KMS-11 (cell line): ENCODE measurements around the gene SCT.

ENCODE experiments used
- H2AFZ ChIP-seq: fragments of 200-600 bp; sonication (generic); 2 replicates; pipeline ENCODE4 v1.6.1; 2016; ENCODE audit warnings: antibody characterized with exemption, mixed run types, low read depth
- H3K27ac ChIP-seq: fragments of 200-600 bp; sonication (generic); 2 replicates; pipeline ENCODE4 v1.6.1; 2016; ENCODE audit warnings: mild to moderate bottlenecking, mixed run types
- H3K27me3 ChIP-seq: fragments of 200-600 bp; sonication (generic); 2 replicates; pipeline ENCODE4 v1.6.1; 2017; ENCODE audit warnings: mild to moderate bottlenecking, low read depth, mixed run types, moderate library complexity; ENCODE audit not compliant: insufficient read depth
- H3K36me3 ChIP-seq: fragments of 200-600 bp; sonication (generic); 2 replicates; pipeline ENCODE4 v1.6.1; 2017; ENCODE audit warnings: mild to moderate bottlenecking, mixed run types; ENCODE audit not compliant: insufficient read depth
- H3K4me1 ChIP-seq: fragments of 200-600 bp; sonication (generic); 2 replicates; pipeline ENCODE4 v1.6.1; 2016; ENCODE audit warnings: mild to moderate bottlenecking, low read depth, mixed run types; ENCODE audit not compliant: poor library complexity, severe bottlenecking
- H3K4me2 ChIP-seq: fragments of 200-600 bp; sonication (generic); 2 replicates; pipeline ENCODE4 v1.7.0; 2016; ENCODE audit warnings: mild to moderate bottlenecking, mixed run types
- H3K4me3 ChIP-seq: fragments of 200-600 bp; sonication (generic); IDR thresholded peaks from 2 replicates; pipeline ENCODE4 v1.6.1; 2017; ENCODE audit warnings: low read depth, low read length, mixed read lengths; ENCODE audit not compliant: insufficient read depth
- H3K79me2 ChIP-seq: fragments of 200-600 bp; sonication (generic); 2 replicates; pipeline ENCODE4 v1.6.1; 2016; ENCODE audit warnings: low read depth, mixed run types; ENCODE audit not compliant: insufficient read depth
- H3K9ac ChIP-seq: fragments of 200-600 bp; sonication (generic); 2 replicates; pipeline ENCODE4 v1.6.1; 2016; ENCODE audit warnings: mild to moderate bottlenecking, mixed run types
- H4K20me1 ChIP-seq: fragments of 200-600 bp; sonication (generic); 2 replicates; pipeline ENCODE4 v1.6.1; 2016; ENCODE audit warnings: mild to moderate bottlenecking, mixed run types; ENCODE audit not compliant: insufficient read depth
- TF ChIP-seq, protein P1 (sequence below): fragments of 200-600 bp; sonication (generic); conservative IDR thresholded peaks from 2 replicates; pipeline ENCODE4 v1.6.1; 2017; ENCODE audit warnings: low read depth, mild to moderate bottlenecking, antibody characterized with exemption, low read length, moderate library complexity, mixed read lengths

SCT gene

DNA sequence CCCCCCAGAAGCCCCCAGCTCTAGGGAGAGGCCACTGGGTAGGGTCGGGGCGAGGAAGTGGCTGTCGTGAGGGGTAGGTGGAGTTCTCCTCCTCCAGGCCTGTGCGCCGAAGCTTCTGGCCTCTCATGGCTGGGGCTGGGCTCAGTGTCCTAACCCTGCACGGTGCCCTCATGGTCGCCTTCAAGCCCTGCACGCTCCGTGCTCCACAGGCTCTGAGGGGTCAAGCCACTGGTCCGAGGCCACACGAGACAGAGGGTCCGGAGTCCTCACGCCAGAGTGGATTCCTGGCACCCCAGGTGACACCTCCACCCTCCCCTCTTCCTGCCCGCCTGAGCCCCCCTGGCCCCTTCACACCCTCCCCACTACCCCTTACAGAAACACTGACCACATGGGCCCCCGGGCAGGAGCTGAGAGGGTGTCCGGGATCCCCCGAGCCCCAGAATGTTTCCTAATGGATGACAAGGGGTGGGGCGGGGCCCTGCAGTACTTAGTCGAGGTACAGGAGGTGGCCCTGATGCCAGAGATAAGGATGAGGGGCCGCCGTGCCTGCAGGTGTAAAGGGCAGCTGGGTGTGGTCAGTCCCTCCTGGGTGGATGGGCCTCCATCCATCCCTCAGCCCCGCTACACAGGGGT, 1.2 kb downstream of the SCT start:
- H4K20me1 ChIP-seq, result no peaks in the 10 kb centered on the region
- peaks cover 32% of the 10 kb centered on the region for H3K4me1 ChIP-seq
- H2AFZ ChIP-seq, result no peak overlapping the region
- no peaks in the 10 kb centered on the region for H3K27me3 ChIP-seq
- H3K36me3 ChIP-seq, result no peaks in the 10 kb centered on the region
- no peak overlapping the region for H3K4me2 ChIP-seq
- H3K79me2 ChIP-seq, result no peaks in the 10 kb centered on the region
- no peak overlapping the region for H3K27ac ChIP-seq
- H3K4me3 ChIP-seq, result no peak overlapping the region
- TF ChIP-seq, protein P1, sequence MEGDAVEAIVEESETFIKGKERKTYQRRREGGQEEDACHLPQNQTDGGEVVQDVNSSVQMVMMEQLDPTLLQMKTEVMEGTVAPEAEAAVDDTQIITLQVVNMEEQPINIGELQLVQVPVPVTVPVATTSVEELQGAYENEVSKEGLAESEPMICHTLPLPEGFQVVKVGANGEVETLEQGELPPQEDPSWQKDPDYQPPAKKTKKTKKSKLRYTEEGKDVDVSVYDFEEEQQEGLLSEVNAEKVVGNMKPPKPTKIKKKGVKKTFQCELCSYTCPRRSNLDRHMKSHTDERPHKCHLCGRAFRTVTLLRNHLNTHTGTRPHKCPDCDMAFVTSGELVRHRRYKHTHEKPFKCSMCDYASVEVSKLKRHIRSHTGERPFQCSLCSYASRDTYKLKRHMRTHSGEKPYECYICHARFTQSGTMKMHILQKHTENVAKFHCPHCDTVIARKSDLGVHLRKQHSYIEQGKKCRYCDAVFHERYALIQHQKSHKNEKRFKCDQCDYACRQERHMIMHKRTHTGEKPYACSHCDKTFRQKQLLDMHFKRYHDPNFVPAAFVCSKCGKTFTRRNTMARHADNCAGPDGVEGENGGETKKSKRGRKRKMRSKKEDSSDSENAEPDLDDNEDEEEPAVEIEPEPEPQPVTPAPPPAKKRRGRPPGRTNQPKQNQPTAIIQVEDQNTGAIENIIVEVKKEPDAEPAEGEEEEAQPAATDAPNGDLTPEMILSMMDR, result no peak
- H3K9ac ChIP-seq, result no peak overlapping the region

DNA sequence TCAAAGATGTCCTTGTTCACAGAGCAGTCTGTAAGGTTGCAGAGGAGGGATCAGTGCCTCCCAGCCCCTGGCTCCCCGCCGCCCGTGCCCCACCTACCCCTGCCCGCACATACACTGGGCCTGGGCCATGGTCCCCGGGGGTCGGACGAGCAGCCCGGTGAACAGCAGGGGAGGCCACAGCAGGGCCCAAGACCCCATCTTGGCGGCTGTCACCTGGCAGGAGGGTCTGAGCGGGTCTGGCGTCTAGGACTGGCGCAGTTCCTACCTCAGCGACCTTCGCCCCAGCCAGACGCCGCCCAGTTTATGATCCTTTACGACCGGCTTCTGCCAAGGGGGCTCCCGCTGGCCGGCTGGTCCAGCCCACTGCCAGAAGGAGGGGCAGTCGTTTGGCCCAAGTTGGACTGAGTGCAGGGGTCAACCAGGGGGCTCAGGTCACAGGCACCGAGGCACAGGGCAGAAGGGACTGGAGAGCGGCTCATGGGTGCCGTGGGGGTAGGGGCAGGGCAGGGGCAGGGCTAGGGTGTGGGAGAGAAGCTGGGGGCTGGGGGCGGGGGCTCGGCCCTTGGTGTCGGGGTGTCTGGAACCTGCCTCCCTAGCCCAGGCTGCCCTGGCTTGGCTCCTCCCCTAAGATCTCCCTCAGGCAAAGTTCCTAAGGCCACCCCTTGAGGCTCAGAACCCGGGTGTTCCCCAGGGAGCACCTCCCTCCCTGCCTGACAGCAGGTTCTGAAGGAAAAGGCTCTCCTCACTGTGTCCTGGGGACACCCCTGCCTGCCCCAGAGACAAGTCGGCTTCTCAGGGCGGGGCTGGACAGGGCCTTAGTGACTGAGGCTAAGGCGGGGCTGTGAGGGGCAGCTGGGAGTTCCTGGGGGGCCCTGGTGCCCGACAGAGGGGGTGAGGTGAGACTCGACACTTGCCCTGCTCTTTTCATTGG, 2.0 kb downstream of the SCT start, which contains the start of gene CDHR5:
Gene CDHR5 (minus strand): TSS at position 251 of the 931 bp plus-strand sequence. CDS start 53 bp downstream, at position 198.
- no peak within 1 kb of the TSS for H3K9ac ChIP-seq
- H3K27me3 ChIP-seq, result no peaks in the 10 kb centered on the region
- H3K79me2 ChIP-seq, result no peaks in the 10 kb centered on the region
- H3K27ac ChIP-seq, result no peak within 1 kb of the TSS
- H4K20me1 ChIP-seq, result no peaks in the 10 kb centered on the region
- TF ChIP-seq, protein P1, result no peak
- H2AFZ ChIP-seq, result no peak within 1 kb of the TSS
- H3K4me2 ChIP-seq, result no peak within 1 kb of the TSS
- H3K4me3 ChIP-seq, result no peak within 1 kb of the TSS
- H3K4me1 ChIP-seq, result peaks cover 24% of the 10 kb centered on the region
- H3K36me3 ChIP-seq, result no peaks in the 10 kb centered on the region

DNA sequence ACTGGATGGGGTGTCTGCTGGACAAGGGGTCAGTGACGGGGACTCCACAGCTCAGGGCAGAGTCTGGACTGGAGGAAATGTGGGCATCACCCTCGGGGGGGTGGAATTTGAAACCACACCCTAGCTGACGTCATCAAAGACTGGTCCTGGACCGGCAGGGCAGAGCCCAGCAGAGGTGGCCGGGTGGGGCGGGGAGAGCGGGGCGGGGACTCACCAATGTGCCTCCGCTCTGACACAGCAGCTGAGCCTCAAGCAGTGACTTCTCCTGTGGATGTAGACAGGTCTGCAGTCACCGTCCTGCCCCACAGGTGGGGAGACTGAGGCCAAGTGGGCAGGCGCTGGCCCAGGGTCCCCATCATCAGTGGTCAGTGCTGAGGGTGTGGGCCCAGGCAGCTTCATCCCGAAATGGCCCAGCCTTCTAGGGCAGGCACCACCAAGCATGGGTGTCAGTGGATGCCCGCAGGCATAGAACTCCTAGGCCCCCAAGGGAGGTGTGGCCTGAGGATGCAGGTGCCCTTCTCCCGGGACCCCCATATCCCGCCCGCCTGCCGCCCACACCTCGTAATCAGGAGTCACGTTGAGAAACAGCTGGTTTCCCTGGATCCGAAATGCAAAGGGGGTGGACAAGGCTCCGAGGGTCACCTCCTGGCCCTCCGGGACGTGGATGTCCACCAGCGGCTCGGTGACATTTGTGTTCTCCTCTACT, 2.8 kb downstream of the SCT start:
- Histone ChIP-seq H2AFZ (no peak overlapping the region), H3K4me3 (no peak overlapping the region), H3K4me2 (no peak overlapping the region), H4K20me1 (no peaks in the 10 kb centered on the region), H3K79me2 (no peaks in the 10 kb centered on the region), H3K9ac (no peak overlapping the region), H3K36me3 (no peaks in the 10 kb centered on the region), H3K4me1 (peaks cover 17% of the 10 kb centered on the region), H3K27ac (no peak overlapping the region), H3K27me3 (no peaks in the 10 kb centered on the region)
- TF ChIP-seq, protein P1, result no peak

DNA sequence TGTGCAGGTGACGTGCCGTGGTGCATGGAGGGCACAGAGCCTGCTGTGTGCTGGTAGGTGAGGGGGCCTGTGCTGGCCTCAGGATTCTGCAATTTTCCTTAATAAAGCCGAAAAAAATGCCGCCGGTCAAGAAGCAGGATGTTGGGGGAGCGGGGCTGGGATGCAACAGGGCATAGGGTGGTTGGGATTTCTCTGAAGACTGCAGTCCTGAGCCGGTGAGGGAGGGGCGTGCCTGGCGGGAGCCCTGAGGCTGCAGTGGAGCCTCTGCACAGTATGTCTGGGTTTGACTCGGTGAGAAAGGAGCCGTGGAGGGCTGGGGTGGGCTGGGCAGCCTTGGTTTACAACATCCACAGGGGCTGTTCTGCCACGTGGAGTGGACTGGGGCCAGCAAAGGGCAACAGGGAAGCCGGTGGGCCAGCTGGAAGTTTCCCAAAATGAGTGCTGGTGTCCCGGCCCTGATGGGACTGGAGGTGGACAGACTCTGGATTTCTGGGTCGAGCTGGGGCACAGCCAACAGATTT, 3.6 kb downstream of the SCT start:
- no peak overlapping the region for H3K27ac ChIP-seq
- no peak overlapping the region for H3K4me3 ChIP-seq
- no peak overlapping the region for H2AFZ ChIP-seq
- H3K36me3 ChIP-seq, result no peaks in the 10 kb centered on the region
- no peak overlapping the region for H3K9ac ChIP-seq
- TF ChIP-seq, protein P1, result no peak
- no peak overlapping the region for H3K4me2 ChIP-seq
- H3K4me1 ChIP-seq, result peaks cover 10% of the 10 kb centered on the region
- H3K27me3 ChIP-seq, result no peaks in the 10 kb centered on the region
- H4K20me1 ChIP-seq, result no peaks in the 10 kb centered on the region
- no peaks in the 10 kb centered on the region for H3K79me2 ChIP-seq
